ENCODE results near the gene MORC1.
A peak's percentile ranks its signal among the peaks of the same experiment; 100 is the strongest.

Gene MORC1

GRCh38 chr3:108914774-108915641 is 202.9 kb downstream of the MORC1 start:
- no peak overlapping the region for H3K27ac ChIP-seq
- TF ChIP-seq ZFX (IDR thresholded peaks at IDR 0.05; ENCODE audit: borderline replicate concordance), result no peak
- peak; percentile 88 for TF ChIP-seq CTCF (IDR thresholded peaks at IDR 0.05)

GRCh38 chr3:108909799-108910198 is 208.1 kb downstream of the MORC1 start:
- no peak for TF ChIP-seq CTCF (IDR thresholded peaks at IDR 0.05)
- TF ChIP-seq ZFX (IDR thresholded peaks at IDR 0.05; ENCODE audit: borderline replicate concordance), result no peak
- H3K27ac ChIP-seq, result no peak overlapping the region

Measured in 22Rv1 (cell line).